Activated naive CD8-positive, alpha-beta T cell treated with anti-CD3 and anti-CD28 coated beads, Interleukin-2, amount 10 ng/mL, durations not matched to agents 7 days and 5 days (primary cell): ENCODE measurements around the gene COL4A4. TPM values are rescaled to one million over a fixed set of nuclear protein-coding genes. Genes with fewer than 3 reads are reported as not detected.

ENCODE experiments used
- ATAC-seq: fragments of 150-1000 bp; cut with Tn5 transposase; one replicate; pipeline ENCODE4 v1.10.0; 2021; ENCODE audit warnings: low read depth, moderate library complexity
- POLR2A ChIA-PET: fragments of 350-600 bp; sonication (Branson Sonifier 250); formaldehyde crosslinking; loops from one replicate; lab custom pipeline; 2021; ENCODE audit warnings: antibody characterized with exemption; lab: Charles Lee
- DNase-seq: peaks from one replicate; pipeline ENCODE4 v3.0.0; 2021
- H3K27ac Mint-ChIP-seq: one replicate; pipeline ENCODE4 v1.8.0; 2022; ENCODE audit warnings: mild to moderate bottlenecking, mixed read lengths
- H3K27me3 Mint-ChIP-seq: one replicate; pipeline ENCODE4 v1.8.0; 2022; ENCODE audit warnings: mild to moderate bottlenecking, moderate library complexity, mixed read lengths
- H3K36me3 Mint-ChIP-seq: one replicate; pipeline ENCODE4 v1.8.0; 2021; ENCODE audit warnings: mild to moderate bottlenecking, mixed read lengths
- H3K4me1 Mint-ChIP-seq: one replicate; pipeline ENCODE4 v1.8.0; 2021; ENCODE audit warnings: mixed read lengths
- H3K4me3 Mint-ChIP-seq: one replicate; pipeline ENCODE4 v1.8.0; 2022; ENCODE audit warnings: mild to moderate bottlenecking, moderate library complexity, mixed read lengths
- H3K9me3 Mint-ChIP-seq: one replicate; pipeline ENCODE4 v1.8.0; 2021; ENCODE audit warnings: mixed read lengths
- total RNA-seq, 2 experiments: library from RNA; stranded (reverse); gene quantifications; one replicate each; pipeline ENCODE4 v1.2.3, GENCODE V29; 2021

Gene COL4A4
- total RNA-seq, 2 experiments from 2014 or later = not detected

GRCh38 chr2:226970362-226970761 is 193.6 kb downstream of the COL4A4 start:
- no peaks in the 10 kb centered on the region for H3K27me3 Mint-ChIP-seq
- POLR2A ChIA-PET = no interaction called here
- peak overlapping the region; percentile 62 for H3K27ac Mint-ChIP-seq
- ATAC-seq = peak; percentile 20
- peaks cover 36% of the 10 kb centered on the region for H3K4me1 Mint-ChIP-seq
- H3K9me3 Mint-ChIP-seq = no peaks in the 10 kb centered on the region
- peaks cover 11% of the 10 kb centered on the region for H3K36me3 Mint-ChIP-seq
- H3K4me3 Mint-ChIP-seq = peak overlapping the region; percentile 74
- no peak for DNase-seq

- Mint-ChIP-seq H3K4me3 (peak overlapping the region; percentile 74), H3K27me3 (no peaks in the 10 kb centered on the region), H3K36me3 (peaks cover 11% of the 10 kb centered on the region), H3K4me1 (peaks cover 36% of the 10 kb centered on the region), H3K27ac (no peak overlapping the region), H3K9me3 (no peaks in the 10 kb centered on the region)
- no peak for DNase-seq
- POLR2A ChIA-PET = no interaction called here
- ATAC-seq = no peak
Observed at GRCh38 chr2:226969417-226970080, 194.5 kb downstream of the COL4A4 start.

- Mint-ChIP-seq H3K4me3 (no peak overlapping the region), H3K36me3 (peaks cover 4% of the 10 kb centered on the region), H3K27ac (no peak overlapping the region), H3K9me3 (no peaks in the 10 kb centered on the region), H3K4me1 (peaks cover 8% of the 10 kb centered on the region), H3K27me3 (no peaks in the 10 kb centered on the region)
- no peak for DNase-seq
- POLR2A ChIA-PET = no interaction called here
- no peak for ATAC-seq
Observed at GRCh38 chr2:226965376-226965775, 198.6 kb downstream of the COL4A4 start.

- ATAC-seq (no peak), DNase-seq (no peak)
- Mint-ChIP-seq H3K27ac (no peak overlapping the region), H3K36me3 (peaks cover 6% of the 10 kb centered on the region), H3K9me3 (no peaks in the 10 kb centered on the region), H3K4me1 (no peaks in the 10 kb centered on the region), H3K27me3 (no peaks in the 10 kb centered on the region), H3K4me3 (no peak overlapping the region)
- POLR2A ChIA-PET = no interaction called here
Observed at GRCh38 chr2:226963528-226963927, 200.5 kb downstream of the COL4A4 start.

GRCh38 chr2:226962176-226962773 is 201.7 kb downstream of the COL4A4 start:
- no peak overlapping the region for H3K4me3 Mint-ChIP-seq
- DNase-seq (no peak), ATAC-seq (no peak)
- H3K27me3 Mint-ChIP-seq = no peaks in the 10 kb centered on the region
- peaks cover 2% of the 10 kb centered on the region for H3K9me3 Mint-ChIP-seq
- H3K36me3 Mint-ChIP-seq = peaks cover 7% of the 10 kb centered on the region
- POLR2A ChIA-PET = no interaction called here
- H3K27ac Mint-ChIP-seq = no peak overlapping the region
- no peaks in the 10 kb centered on the region for H3K4me1 Mint-ChIP-seq

GRCh38 chr2:226959418-226959817 is 204.6 kb downstream of the COL4A4 start:
- Mint-ChIP-seq H3K4me1 (peaks cover 2% of the 10 kb centered on the region), H3K36me3 (peaks cover 22% of the 10 kb centered on the region), H3K4me3 (no peak overlapping the region), H3K27me3 (no peaks in the 10 kb centered on the region), H3K27ac (no peak overlapping the region), H3K9me3 (peaks cover 8% of the 10 kb centered on the region)
- POLR2A ChIA-PET = no interaction called here
- ATAC-seq (no peak), DNase-seq (no peak)

- Mint-ChIP-seq H3K4me3 (no peak overlapping the region), H3K27ac (no peak overlapping the region), H3K27me3 (no peaks in the 10 kb centered on the region), H3K4me1 (peaks cover 9% of the 10 kb centered on the region), H3K36me3 (peaks cover 31% of the 10 kb centered on the region), H3K9me3 (peaks cover 12% of the 10 kb centered on the region)
- POLR2A ChIA-PET = no interaction called here
- no peak for DNase-seq
- ATAC-seq = no peak
Observed at GRCh38 chr2:226956659-226957058, 207.3 kb downstream of the COL4A4 start.

- H3K36me3 Mint-ChIP-seq = peaks cover 31% of the 10 kb centered on the region
- POLR2A ChIA-PET = interaction anchor here (1.7 kb wide), 1 partner anchor 118 kb away, joined by 4 read pairs; the partner anchor contains the start of gene RHBDD1
- DNase-seq (no peak), ATAC-seq (peak; percentile 91)
- no peaks in the 10 kb centered on the region for H3K27me3 Mint-ChIP-seq
- H3K27ac Mint-ChIP-seq = peak overlapping the region; percentile 80
- H3K4me1 Mint-ChIP-seq = peaks cover 9% of the 10 kb centered on the region
- peaks cover 12% of the 10 kb centered on the region for H3K9me3 Mint-ChIP-seq
- peak overlapping the region; percentile 45 for H3K4me3 Mint-ChIP-seq
Observed at GRCh38 chr2:226953826-226954225, 210.2 kb downstream of the COL4A4 start.

GRCh38 chr2:226953206-226953605 is 210.8 kb downstream of the COL4A4 start:
- peaks cover 34% of the 10 kb centered on the region for H3K36me3 Mint-ChIP-seq
- ATAC-seq (no peak), DNase-seq (no peak)
- peaks cover 9% of the 10 kb centered on the region for H3K4me1 Mint-ChIP-seq
- POLR2A ChIA-PET = interaction anchor here (1.7 kb wide), 1 partner anchor 118 kb away, joined by 4 read pairs; the partner anchor contains the start of gene RHBDD1
- H3K4me3 Mint-ChIP-seq = no peak overlapping the region
- peaks cover 12% of the 10 kb centered on the region for H3K9me3 Mint-ChIP-seq
- H3K27me3 Mint-ChIP-seq = no peaks in the 10 kb centered on the region
- no peak overlapping the region for H3K27ac Mint-ChIP-seq

Other genes starting within 250 kb of the COL4A4 start
- gene COL4A3, start 419 bp upstream of the COL4A4 start, total RNA-seq = not detected
- 10 to 100 TPM; 63.5 to 64.7 TPM for gene MFF, start 161.0 kb upstream of the COL4A4 start, total RNA-seq
- not detected for gene TM4SF20, start 215.1 kb upstream of the COL4A4 start, total RNA-seq
- gene SCYGR1, start 223.7 kb upstream of the COL4A4 start, total RNA-seq = not detected